ENCODE results near the gene VWA8.

GRCh38 chr13:41605319-41606285, 355.3 kb downstream of the VWA8 start:
- TF ChIP-seq ISL1 (CRISPR knock-in tag; IDR thresholded peaks at IDR 0.05) (no peak), ZC3H10 (CRISPR knock-in tag; IDR thresholded peaks at IDR 0.05) (no peak), ZNF565 (CRISPR knock-in tag; conservative IDR thresholded peaks at IDR 0.05; ENCODE audit: low read depth) (no peak), BACH2 (CRISPR knock-in tag; IDR thresholded peaks at IDR 0.05; ENCODE audit: borderline replicate concordance) (no peak), TCF4 (CRISPR knock-in tag; IDR thresholded peaks at IDR 0.05; ENCODE audit: borderline replicate concordance) (no peak), ZNF70 (CRISPR knock-in tag; IDR thresholded peaks at IDR 0.05) (no peak), ARNTL (CRISPR knock-in tag; IDR thresholded peaks at IDR 0.05; ENCODE audit: borderline replicate concordance, low read depth) (no peak), GLIS3 (CRISPR knock-in tag; IDR thresholded peaks at IDR 0.05) (no peak), CREB5 (CRISPR knock-in tag; IDR thresholded peaks at IDR 0.05; ENCODE audit: low read depth) (no peak)
